ENCODE data around the gene SDK1. TPM values are rescaled to one million over a fixed set of nuclear protein-coding genes. Genes with fewer than 3 reads are reported as not detected.
"Not testable (repeated sequence)": the region's sequence is repeated elsewhere in the genome, so short reads cannot be mapped to it uniquely, and the experiment has no call there.

SDK1 gene
- total RNA-seq, 1 donor from 2014 or later, result 0.26 TPM

- Histone ChIP-seq H3K36me3 (ENCODE audit: control insufficient read depth, insufficient read depth, low read length) (no peaks in the 10 kb centered on the region), H3K4me3 (ENCODE audit: low read depth, low read length) (no peak overlapping the region), H3K27me3 (ENCODE audit: control insufficient read depth, insufficient read depth, low read length) (no peaks in the 10 kb centered on the region)
- TF ChIP-seq CTCF (IDR thresholded peaks at IDR 0.05; ENCODE audit: insufficient read depth, low read length, severe bottlenecking), result no peak
- FAIRE-seq (no peak), DNase-seq (ENCODE audit: low read depth) (no peak)
Measured at GRCh38 chr7:4255336-4255735, 954.3 kb downstream of the SDK1 start.

DNA sequence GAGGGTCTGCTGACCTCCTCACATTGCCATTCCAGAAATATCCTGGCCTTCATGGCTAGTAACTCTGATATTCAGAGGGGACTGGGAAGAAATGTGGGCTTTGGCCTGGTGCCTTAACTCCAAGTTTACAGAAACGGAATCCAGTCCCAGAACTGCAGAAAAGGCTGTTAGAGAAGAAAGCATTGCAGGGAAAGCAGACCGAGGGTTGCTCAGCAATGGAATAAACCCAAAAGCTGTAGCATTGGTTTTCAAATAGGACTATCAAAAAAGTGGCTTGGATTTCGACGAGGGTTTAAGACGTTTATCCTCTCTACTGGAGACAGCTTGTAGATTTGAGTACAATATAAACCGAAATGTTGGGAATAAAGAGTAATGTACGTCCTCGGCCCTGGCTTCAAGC lies 955.2 kb downstream of the SDK1 start:
- FAIRE-seq, result no peak
- Histone ChIP-seq H3K36me3 (ENCODE audit: control insufficient read depth, insufficient read depth, low read length) (no peaks in the 10 kb centered on the region), H3K4me3 (ENCODE audit: low read depth, low read length) (no peak overlapping the region), H3K27me3 (ENCODE audit: control insufficient read depth, insufficient read depth, low read length) (no peaks in the 10 kb centered on the region)
- TF ChIP-seq CTCF (IDR thresholded peaks at IDR 0.05; ENCODE audit: insufficient read depth, low read length, severe bottlenecking), result no peak
- DNase-seq (ENCODE audit: low read depth), result no peak

- no peaks in the 10 kb centered on the region for H3K36me3 ChIP-seq (ENCODE audit: control insufficient read depth, insufficient read depth, low read length)
- H3K27me3 ChIP-seq (ENCODE audit: control insufficient read depth, insufficient read depth, low read length), result no peaks in the 10 kb centered on the region
- FAIRE-seq (peak; percentile 87), DNase-seq (ENCODE audit: low read depth) (no peak)
- no peak overlapping the region for H3K4me3 ChIP-seq (ENCODE audit: low read depth, low read length)
- TF ChIP-seq CTCF (IDR thresholded peaks at IDR 0.05; ENCODE audit: insufficient read depth, low read length, severe bottlenecking), result no peak
Measured at GRCh38 chr7:4257146-4258111, 956.4 kb downstream of the SDK1 start.

- not testable (repeated sequence) for FAIRE-seq; H3K4me3 ChIP-seq (ENCODE audit: low read depth, low read length); DNase-seq (ENCODE audit: low read depth); H3K27me3 ChIP-seq (ENCODE audit: control insufficient read depth, insufficient read depth, low read length); H3K36me3 ChIP-seq (ENCODE audit: control insufficient read depth, insufficient read depth, low read length)
Measured at GRCh38 chr7:4260116-4260515, 959.1 kb downstream of the SDK1 start.

GRCh38 chr7:4260867-4261600 lies 960.0 kb downstream of the SDK1 start:
- no peak for FAIRE-seq
- no peak for TF ChIP-seq CTCF (IDR thresholded peaks at IDR 0.05; ENCODE audit: insufficient read depth, low read length, severe bottlenecking)

DNA sequence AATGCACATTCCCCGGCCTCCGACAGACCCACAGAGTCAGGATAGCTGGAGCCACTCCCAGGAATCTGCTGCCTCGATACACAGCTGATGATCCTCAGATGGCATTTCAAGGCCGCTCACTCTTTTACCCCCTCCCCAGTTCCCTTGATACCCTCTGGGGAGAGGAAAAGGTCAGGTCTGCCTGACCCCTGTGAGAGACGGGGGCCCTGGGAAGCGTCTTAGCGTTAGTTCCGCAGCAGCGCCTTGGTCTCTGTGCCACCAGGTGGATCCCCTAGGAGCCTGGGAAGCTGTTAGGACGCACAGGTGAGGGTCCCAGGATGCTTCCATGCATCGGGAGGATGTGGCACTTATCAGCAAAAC lies 960.5 kb downstream of the SDK1 start:
- FAIRE-seq (no peak), DNase-seq (ENCODE audit: low read depth) (no peak)
- no peaks in the 10 kb centered on the region for H3K36me3 ChIP-seq (ENCODE audit: control insufficient read depth, insufficient read depth, low read length)
- no peaks in the 10 kb centered on the region for H3K27me3 ChIP-seq (ENCODE audit: control insufficient read depth, insufficient read depth, low read length)
- TF ChIP-seq CTCF (IDR thresholded peaks at IDR 0.05; ENCODE audit: insufficient read depth, low read length, severe bottlenecking), result no peak
- no peak overlapping the region for H3K4me3 ChIP-seq (ENCODE audit: low read depth, low read length)

More at GRCh38 chr7:4260867-4261600, 960.0 kb downstream of the SDK1 start:
- Histone ChIP-seq H3K27me3 (ENCODE audit: control insufficient read depth, insufficient read depth, low read length) (no peaks in the 10 kb centered on the region), H3K36me3 (ENCODE audit: control insufficient read depth, insufficient read depth, low read length) (no peaks in the 10 kb centered on the region), H3K4me3 (ENCODE audit: low read depth, low read length) (no peak overlapping the region)
- no peak for DNase-seq (ENCODE audit: low read depth)

DNA sequence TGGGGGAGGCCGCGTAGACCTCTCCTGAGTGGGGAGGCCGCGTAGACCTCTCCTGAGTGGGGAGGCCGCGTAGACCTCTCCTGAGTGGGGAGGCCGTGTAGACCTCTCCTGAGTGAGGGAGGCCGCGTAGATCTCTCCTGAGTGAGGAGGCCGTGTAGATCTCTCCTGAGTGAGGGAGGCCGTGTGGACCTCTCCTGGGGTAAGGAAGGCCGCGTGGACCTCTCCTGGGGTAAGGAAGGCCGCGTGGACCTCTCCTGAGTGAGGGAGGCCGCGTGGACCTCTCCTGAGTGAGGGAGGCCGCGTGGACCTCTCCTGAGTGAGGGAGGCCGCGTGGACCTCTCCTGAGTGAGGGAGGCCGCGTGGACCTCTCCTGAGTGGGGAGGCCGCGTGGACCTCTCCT lies 963.2 kb downstream of the SDK1 start:
- H3K27me3 ChIP-seq (ENCODE audit: control insufficient read depth, insufficient read depth, low read length); FAIRE-seq: not testable (repeated sequence)

More for the DNA sequence above, 963.2 kb downstream of the SDK1 start:
- H3K36me3 ChIP-seq (ENCODE audit: control insufficient read depth, insufficient read depth, low read length); H3K4me3 ChIP-seq (ENCODE audit: low read depth, low read length); DNase-seq (ENCODE audit: low read depth): not testable (repeated sequence)
